Suprapubic skin (tissue), 4 donors: ENCODE measurements around the gene TMEM114.

Source experiments
- CTCF ChIP-seq, 2 donors: fragments of 200-600 bp in 1 of 2; fragments of 450-650 bp in 1 of 2; sonication (generic) in 1 of 2; IDR thresholded peaks; one replicate each; pipeline ENCODE4 v1.5.1; 2016 to 2019; ENCODE audit warnings: antibody characterized with exemption in 2 of 2, mild to moderate bottlenecking in 1 of 2, moderate library complexity in 1 of 2
- POLR2A ChIP-seq, 2 donors: fragments of 450-650 bp; IDR thresholded peaks; one replicate each; pipeline ENCODE4 v1.6.1; 2017; ENCODE audit warnings: antibody characterized with exemption in 2 of 2, mild to moderate bottlenecking in 2 of 2, moderate library complexity in 2 of 2
- POLR2AphosphoS5 ChIP-seq, 3 donors: sonication (generic); formaldehyde crosslinking; IDR thresholded peaks; one replicate each; pipeline ENCODE4 v1.6.1; 2017; ENCODE audit warnings: antibody characterized with exemption in 3 of 3

DNA sequence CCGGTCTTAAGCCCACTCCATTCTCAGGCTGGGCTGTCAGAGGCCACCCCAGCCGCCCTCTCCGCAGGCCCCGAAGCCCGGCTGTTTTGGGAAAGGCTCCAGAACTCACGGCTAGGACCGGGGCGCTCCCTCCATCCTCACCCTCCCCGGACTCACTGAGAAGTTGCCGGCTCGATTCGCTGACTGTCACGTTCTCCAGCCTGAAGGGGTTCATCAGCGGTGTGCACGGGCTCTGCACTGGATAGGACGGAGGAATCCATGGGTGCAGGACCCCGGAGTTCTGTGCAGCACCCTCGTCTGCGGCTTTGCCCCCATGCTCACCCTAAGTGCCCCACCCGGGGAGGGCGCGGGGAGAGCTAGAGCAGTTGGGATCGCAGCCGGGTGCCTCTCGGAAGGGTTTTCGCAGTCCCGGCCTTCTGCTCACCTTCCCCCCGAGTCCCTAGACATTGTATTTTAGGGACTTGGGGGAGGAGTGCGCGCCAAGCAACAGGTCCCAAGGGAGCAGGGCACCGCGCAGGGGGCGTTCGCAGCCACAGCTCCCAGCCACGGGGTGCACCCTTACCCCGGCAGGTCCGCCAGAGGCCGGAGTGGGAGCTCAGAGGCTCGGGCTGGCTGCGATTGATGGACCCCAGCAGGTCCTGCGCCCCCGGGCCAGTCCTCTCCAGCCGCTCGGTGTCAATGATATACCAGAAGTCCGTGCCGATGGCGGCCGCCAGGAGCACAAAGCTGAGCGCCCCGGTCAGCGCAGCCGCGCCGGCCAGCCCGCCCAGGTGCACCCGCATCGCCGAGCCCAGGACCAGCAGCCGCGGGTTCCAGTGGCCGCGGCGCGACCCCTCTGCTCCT is 1.0 kb downstream of the TMEM114 start:
- TF ChIP-seq CTCF (IDR thresholded peaks at IDR 0.05), result no peak
- TF ChIP-seq POLR2A (IDR thresholded peaks at IDR 0.05), result no peak
- TF ChIP-seq POLR2AphosphoS5 (IDR thresholded peaks at IDR 0.05), result no peak
